DOHH2 (cell line): ENCODE results near the gene TMEM203.

Experiments
- EZH2phosphoT487 ChIP-seq: fragments of 200-600 bp; sonication (generic); IDR thresholded peaks from 2 replicates; pipeline ENCODE4 v1.6.1; 2017; ENCODE audit warnings: borderline replicate concordance, mild to moderate bottlenecking, antibody characterized with exemption, low read length, moderate library complexity, mixed read lengths
- TF ChIP-seq, protein P1 (sequence below): fragments of 200-600 bp; sonication (generic); IDR thresholded peaks from one replicate; pipeline ENCODE4 v1.5.1; 2014; ENCODE audit warnings: antibody characterized with exemption, mild to moderate bottlenecking, low read depth, low read length; ENCODE audit not compliant: poor library complexity, severe bottlenecking

GRCh38 chr9:137179761-137180160, 25.7 kb downstream of the TMEM203 start:
- TF ChIP-seq, protein P1, sequence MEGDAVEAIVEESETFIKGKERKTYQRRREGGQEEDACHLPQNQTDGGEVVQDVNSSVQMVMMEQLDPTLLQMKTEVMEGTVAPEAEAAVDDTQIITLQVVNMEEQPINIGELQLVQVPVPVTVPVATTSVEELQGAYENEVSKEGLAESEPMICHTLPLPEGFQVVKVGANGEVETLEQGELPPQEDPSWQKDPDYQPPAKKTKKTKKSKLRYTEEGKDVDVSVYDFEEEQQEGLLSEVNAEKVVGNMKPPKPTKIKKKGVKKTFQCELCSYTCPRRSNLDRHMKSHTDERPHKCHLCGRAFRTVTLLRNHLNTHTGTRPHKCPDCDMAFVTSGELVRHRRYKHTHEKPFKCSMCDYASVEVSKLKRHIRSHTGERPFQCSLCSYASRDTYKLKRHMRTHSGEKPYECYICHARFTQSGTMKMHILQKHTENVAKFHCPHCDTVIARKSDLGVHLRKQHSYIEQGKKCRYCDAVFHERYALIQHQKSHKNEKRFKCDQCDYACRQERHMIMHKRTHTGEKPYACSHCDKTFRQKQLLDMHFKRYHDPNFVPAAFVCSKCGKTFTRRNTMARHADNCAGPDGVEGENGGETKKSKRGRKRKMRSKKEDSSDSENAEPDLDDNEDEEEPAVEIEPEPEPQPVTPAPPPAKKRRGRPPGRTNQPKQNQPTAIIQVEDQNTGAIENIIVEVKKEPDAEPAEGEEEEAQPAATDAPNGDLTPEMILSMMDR: no peak
- TF ChIP-seq EZH2phosphoT487: no peak
